SK-N-SH (cell line): ENCODE measurements around the gene TAS2R13. TPM values are rescaled to one million over a fixed set of nuclear protein-coding genes. Genes with fewer than 3 reads are reported as not detected.

Experiments used
- CTCF ChIA-PET: fragments of 300-600, 350-600 bp; formaldehyde crosslinking; extraction: SDS; loops from one replicate; lab custom pipeline; 2021; lab: Yijun Ruan, JAX
- POLR2A ChIA-PET: fragments of 350-600 bp; sonication (Branson Sonifier 250); formaldehyde crosslinking; extraction: SDS; loops from one replicate; lab custom pipeline; 2020; ENCODE audit warnings: antibody characterized with exemption, inconsistent platforms; lab: Yijun Ruan, JAX
- DNase-seq: peaks from one replicate; pipeline ENCODE4 v3.0.0; 2012
- H2AFZ ChIP-seq: fragments of 200-600 bp; sonication (generic); 2 replicates; pipeline ENCODE4 v1.8.1; 2016; ENCODE audit warnings: antibody characterized with exemption, mild to moderate bottlenecking, low read depth
- H3F3A ChIP-seq: fragments of 200-600 bp; sonication (generic); replicated peaks from 2 replicates; pipeline ENCODE3; 2016; ENCODE audit warnings: antibody characterized with exemption, mild to moderate bottlenecking; ENCODE audit not compliant: insufficient read depth
- H3K27ac ChIP-seq, 2 experiments: fragments of 200-500 bp in 1 of 2; fragments of 200-600 bp in 1 of 2; sonication (Bioruptor generic) in 1 of 2; sonication (generic), shearing (Covaris generic) in 1 of 2; 2 replicates each; pipeline versions ENCODE4 v1.5.1 to v1.6.1; 2014 to 2016; ENCODE audit warnings: low read depth in 2 of 2, inconsistent platforms in 1 of 2, low read length in 1 of 2, mild to moderate bottlenecking in 1 of 2, mixed read lengths in 1 of 2
- H3K27me3 ChIP-seq: fragments of 200-600 bp; sonication (generic), shearing (Covaris generic); 2 replicates; pipeline ENCODE4 v1.6.1; 2016; ENCODE audit warnings: mixed run types; ENCODE audit not compliant: insufficient read depth
- H3K36me3 ChIP-seq, 2 experiments: fragments of 200-500 bp in 1 of 2; fragments of 200-600 bp in 1 of 2; sonication (Bioruptor generic) in 1 of 2; sonication (generic) in 1 of 2; replicated peaks in 1 of 2; 2 replicates each; pipeline versions ENCODE3 to v1.5.1; 2014 to 2016; ENCODE audit warnings: low read length in 1 of 2, mild to moderate bottlenecking in 1 of 2; ENCODE audit not compliant: insufficient read depth in 2 of 2, control insufficient read depth in 1 of 2
- H3K4me1 ChIP-seq, 2 experiments: fragments of 200-500 bp in 1 of 2; fragments of 200-600 bp in 1 of 2; sonication (Bioruptor generic) in 1 of 2; sonication (generic), shearing (Covaris generic) in 1 of 2; 2 replicates each; pipeline versions ENCODE4 v1.5.1 to v1.6.1; 2014 to 2016; ENCODE audit warnings: low read depth in 1 of 2, low read length in 1 of 2, mixed run types in 1 of 2; ENCODE audit not compliant: insufficient read depth in 2 of 2, control insufficient read depth in 1 of 2
- H3K4me2 ChIP-seq: fragments of 200-600 bp; sonication (generic), shearing (Covaris generic); 2 replicates; pipeline ENCODE4 v1.6.1; 2017; ENCODE audit warnings: mixed run types
- H3K4me3 ChIP-seq, 2 experiments: fragments of 200-500 bp in 1 of 2; fragments of 200-600 bp in 1 of 2; sonication (Bioruptor generic) in 1 of 2; sonication (generic), shearing (Covaris generic) in 1 of 2; 2 replicates each; pipeline versions ENCODE4 v1.5.1 to v1.8.1; 2014 to 2016; ENCODE audit warnings: low read depth in 2 of 2, inconsistent platforms in 1 of 2, low read length in 1 of 2, mild to moderate bottlenecking in 1 of 2, mixed read lengths in 1 of 2, moderate library complexity in 1 of 2
- H3K79me2 ChIP-seq: fragments of 200-600 bp; sonication (generic); 2 replicates; pipeline ENCODE4 v1.8.1; 2017; ENCODE audit warnings: mild to moderate bottlenecking; ENCODE audit not compliant: insufficient read depth
- H3K9ac ChIP-seq: fragments of 200-600 bp; sonication (generic); 2 replicates; pipeline ENCODE4 v1.6.1; 2017; ENCODE audit warnings: mixed run types
- H3K9me2 ChIP-seq: fragments of 200-600 bp; sonication (generic); 2 replicates; pipeline ENCODE4 v1.6.1; 2017; ENCODE audit warnings: mixed run types
- H3K9me3 ChIP-seq: fragments of 200-600 bp; sonication (generic); 2 replicates; pipeline ENCODE4 v1.6.1; 2017; ENCODE audit warnings: mixed run types, mild to moderate bottlenecking, moderate library complexity
- H4K20me1 ChIP-seq: fragments of 200-600 bp; sonication (generic); 2 replicates; pipeline ENCODE4 v1.6.1; 2017; ENCODE audit warnings: mild to moderate bottlenecking, mixed run types; ENCODE audit not compliant: insufficient read depth
- POLR2AphosphoS5 ChIP-seq: IDR thresholded peaks from 2 replicates; pipeline ENCODE4 v1.6.1; 2012; ENCODE audit warnings: low read depth, low read length
- RXRA ChIP-seq: IDR thresholded peaks from 2 replicates; pipeline ENCODE4 v1.4.0; 2012; ENCODE audit warnings: low read depth, mild to moderate bottlenecking, borderline replicate concordance
- SIN3A ChIP-seq: IDR thresholded peaks from 2 replicates; pipeline ENCODE4 v1.6.1; 2012; ENCODE audit warnings: low read depth, mild to moderate bottlenecking, low read length, moderate library complexity, borderline replicate concordance
- TEAD4 ChIP-seq: IDR thresholded peaks from 2 replicates; pipeline ENCODE4 v1.4.0; 2012; ENCODE audit warnings: mild to moderate bottlenecking, borderline replicate concordance; ENCODE audit not compliant: insufficient read depth
- WGBS: methylation state at CpG from one replicate; pipeline ENCODE4 v1.1.6; 2017; ENCODE audit warnings: low lambda C conversion rate; 5-methylcytosine and 5-hydroxymethylcytosine counted together
- polyA plus RNA-seq, 3 experiments: library from polyadenylated mRNA; depleted of rRNA; stranded (reverse); fragments of >200 nt; gene quantifications; 2 replicates each; pipeline ENCODE4 v1.2.3, GENCODE V29; 2012
- TF ChIP-seq, protein P1 (sequence below): fragments of 150-350 bp; IDR thresholded peaks from 2 replicates; pipeline ENCODE4 v1.6.1; 2017; ENCODE audit warnings: antibody characterized with exemption, low read length, low read depth, borderline replicate concordance
- TF ChIP-seq, protein P2 (sequence below): IDR thresholded peaks from 2 replicates; pipeline ENCODE4 v1.4.0; 2012; ENCODE audit warnings: low read depth, borderline replicate concordance

The TAS2R13 gene
- polyA plus RNA-seq, 1 of the 3 experiments (the other 2 are of a cell fraction), result not detected

DNA sequence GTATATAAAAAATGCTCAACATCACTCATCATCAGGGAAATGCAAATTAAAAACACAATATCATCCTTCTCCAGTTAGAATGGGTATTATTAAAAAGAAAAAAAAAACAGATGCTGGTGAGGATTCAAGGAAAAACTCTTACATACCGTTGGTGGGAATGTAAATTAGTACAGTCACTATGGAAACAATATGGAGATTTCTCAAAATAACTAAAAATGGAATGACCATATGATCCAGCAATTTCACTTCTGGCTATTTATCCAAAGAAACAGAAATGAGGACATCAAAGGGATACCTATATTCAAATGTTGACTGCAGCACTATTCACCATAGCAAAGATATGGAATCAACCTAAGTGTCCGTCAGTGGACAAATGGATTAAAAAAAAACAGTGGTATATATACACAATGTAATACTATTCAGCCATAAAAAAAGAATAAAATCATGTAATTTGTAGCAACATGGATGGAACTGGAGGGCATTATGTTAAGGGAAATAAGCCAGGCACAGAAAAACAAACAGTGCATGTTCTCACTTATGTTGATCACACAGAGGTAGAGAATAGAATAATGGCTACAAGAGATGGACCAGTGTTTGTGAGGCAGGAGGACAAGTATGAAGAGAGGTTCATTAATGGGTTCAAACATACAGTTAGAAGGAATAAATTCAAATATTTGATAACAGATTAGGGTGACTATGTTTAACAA, 45.7 kb downstream of the TAS2R13 start (continued):
- TF ChIP-seq, protein P1, sequence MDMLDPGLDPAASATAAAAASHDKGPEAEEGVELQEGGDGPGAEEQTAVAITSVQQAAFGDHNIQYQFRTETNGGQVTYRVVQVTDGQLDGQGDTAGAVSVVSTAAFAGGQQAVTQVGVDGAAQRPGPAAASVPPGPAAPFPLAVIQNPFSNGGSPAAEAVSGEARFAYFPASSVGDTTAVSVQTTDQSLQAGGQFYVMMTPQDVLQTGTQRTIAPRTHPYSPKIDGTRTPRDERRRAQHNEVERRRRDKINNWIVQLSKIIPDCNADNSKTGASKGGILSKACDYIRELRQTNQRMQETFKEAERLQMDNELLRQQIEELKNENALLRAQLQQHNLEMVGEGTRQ, result no peak
- TF ChIP-seq RXRA (no peak), POLR2AphosphoS5 (no peak)
- TF ChIP-seq, protein P2, sequence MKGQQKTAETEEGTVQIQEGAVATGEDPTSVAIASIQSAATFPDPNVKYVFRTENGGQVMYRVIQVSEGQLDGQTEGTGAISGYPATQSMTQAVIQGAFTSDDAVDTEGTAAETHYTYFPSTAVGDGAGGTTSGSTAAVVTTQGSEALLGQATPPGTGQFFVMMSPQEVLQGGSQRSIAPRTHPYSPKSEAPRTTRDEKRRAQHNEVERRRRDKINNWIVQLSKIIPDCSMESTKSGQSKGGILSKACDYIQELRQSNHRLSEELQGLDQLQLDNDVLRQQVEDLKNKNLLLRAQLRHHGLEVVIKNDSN, result no peak

DNA sequence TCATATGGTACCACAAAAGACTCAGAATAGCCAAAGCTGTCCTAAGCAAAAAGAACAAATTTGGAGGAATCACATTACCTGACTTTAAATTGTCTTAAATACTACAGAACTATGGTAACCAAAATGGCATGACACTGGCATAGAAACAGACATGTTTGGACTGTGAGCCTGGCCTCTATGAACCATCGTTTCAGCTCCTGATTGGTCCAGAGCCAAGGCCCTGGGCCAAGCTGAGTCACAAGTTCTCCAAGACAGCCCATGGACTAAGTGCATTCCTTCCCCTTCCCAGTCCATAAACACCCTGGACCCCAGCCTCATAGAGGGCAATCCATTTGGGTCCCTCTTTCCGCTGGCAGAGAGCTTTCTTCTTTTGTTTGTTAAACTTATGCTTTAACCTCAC, 48.0 kb downstream of the TAS2R13 start:
- POLR2A ChIA-PET, result no interaction called here

More for the DNA sequence above, 48.0 kb downstream of the TAS2R13 start:
- H4K20me1 ChIP-seq, result no peaks in the 10 kb centered on the region; the same call in 1 of the 2 replicates
- H3K9me2 ChIP-seq, result no peaks in the 10 kb centered on the region
- no peaks in the 10 kb centered on the region for H3K27me3 ChIP-seq
- peaks cover 4 to 10% of the 10 kb centered on the region in 2 experiments for H3K36me3 ChIP-seq
- no peak overlapping the region for H2AFZ ChIP-seq
- TF ChIP-seq TEAD4 (no peak), SIN3A (no peak)
- H3K9ac ChIP-seq, result no peak overlapping the region
- no peaks in the 10 kb centered on the region for H3K79me2 ChIP-seq
- no peak overlapping the region for H3K4me2 ChIP-seq
- CTCF ChIA-PET, result no interaction called here
- DNase-seq, result no peak
- no peak overlapping the region for H3K27ac ChIP-seq
- WGBS, result 39% methylated on average over 2 of the region's 2 CpGs
- no peak overlapping the region for H3K4me3 ChIP-seq
- 0 out of 2 replicates have a peak, but pooled peaks cover 9% of the 10 kb centered on the region for H3K9me3 ChIP-seq
- H3F3A ChIP-seq, result no peaks in the 10 kb centered on the region
- H3K4me1 ChIP-seq, result no peaks in the 10 kb centered on the region

Other genes starting within 250 kb of the TAS2R13 start
- gene STYK1, start 235.5 kb downstream of the TAS2R13 start, polyA plus RNA-seq (2012; rRNA removed), result not detected in 2 replicates
- 12.2 and 22.4 TPM in 2 replicates for gene YBX3, start 186.2 kb downstream of the TAS2R13 start, polyA plus RNA-seq (2012; rRNA removed)
- gene TAS2R7, start 106.9 kb downstream of the TAS2R13 start, polyA plus RNA-seq (2012; rRNA removed), result not detected in 2 replicates
- gene TAS2R8, start 102.3 kb downstream of the TAS2R13 start, polyA plus RNA-seq (2012; rRNA removed), result not detected in 2 replicates
- not detected in 2 replicates for gene TAS2R9, start 99.4 kb downstream of the TAS2R13 start, polyA plus RNA-seq (2012; rRNA removed)
- 0.16 and 0.21 TPM in 2 replicates for gene TAS2R10, start 83.2 kb downstream of the TAS2R13 start, polyA plus RNA-seq (2012; rRNA removed)
- 3.9 and 4.3 TPM in 2 replicates for gene PRR4, start 60.1 kb downstream of the TAS2R13 start, polyA plus RNA-seq (2012; rRNA removed)
- 2.0 and 3.6 TPM in 2 replicates for gene PRH1, start 25.3 kb downstream of the TAS2R13 start, polyA plus RNA-seq (2012; rRNA removed)
- gene PRH2, start 19.7 kb upstream of the TAS2R13 start, polyA plus RNA-seq (2012; rRNA removed), result not detected in 2 replicates
- gene TAS2R14, start 29.7 kb upstream of the TAS2R13 start, polyA plus RNA-seq (2012; rRNA removed), result 1.4 and 2.3 TPM in 2 replicates
- gene TAS2R50, start 77.3 kb upstream of the TAS2R13 start, polyA plus RNA-seq (2012; rRNA removed), result 0.05 and 0.10 TPM in 2 replicates
- 0.33 and 0.65 TPM in 2 replicates for gene TAS2R20, start 88.7 kb upstream of the TAS2R13 start, polyA plus RNA-seq (2012; rRNA removed)
- gene TAS2R19, start 113.1 kb upstream of the TAS2R13 start, polyA plus RNA-seq (2012; rRNA removed), result 0.15 and 0.47 TPM in 2 replicates
- gene TAS2R31, start 121.8 kb upstream of the TAS2R13 start, polyA plus RNA-seq (2012; rRNA removed), result 0.16 and 0.39 TPM in 2 replicates
- gene TAS2R46, start 152.7 kb upstream of the TAS2R13 start, polyA plus RNA-seq (2012; rRNA removed), result 0.07 TPM in 1 of 2 replicates, not detected in the other
- not detected in 2 replicates for gene TAS2R43, start 182.8 kb upstream of the TAS2R13 start, polyA plus RNA-seq (2012; rRNA removed)
- gene TAS2R30, start 225.1 kb upstream of the TAS2R13 start, polyA plus RNA-seq (2012; rRNA removed), result 0.05 and 0.08 TPM in 2 replicates